HEK293 (cell line): Measurements from ENCODE around the gene CHRM4.
A peak's percentile ranks its signal among the peaks of the same experiment; 100 is the strongest.

Source experiments
- CTCF ChIA-PET: fragments of 350-600 bp; formaldehyde crosslinking; extraction: SDS; loops from one replicate; lab custom pipeline; 2021; ENCODE audit warnings: antibody characterized with exemption; lab: Yijun Ruan, JAX
- POLR2A ChIA-PET: fragments of 300-600 bp; formaldehyde crosslinking; extraction: SDS; loops from one replicate; lab custom pipeline; 2020; ENCODE audit warnings: antibody characterized with exemption, inconsistent platforms; lab: Yijun Ruan, JAX
- H3K27ac ChIP-seq: fragments of 200-500 bp; sonication (Bioruptor generic); 2 replicates; pipeline ENCODE4 v1.5.1; 2014; ENCODE audit warnings: low read depth, low read length, control low read depth, inconsistent platforms; ENCODE audit errors: extremely low read depth
- H3K36me3 ChIP-seq, 2 experiments: fragments of 200-500 bp in 1 of 2; sonication (Bioruptor generic) in 1 of 2; 1 replicate in 1 of 2; 2 replicates in 1 of 2; pipeline ENCODE4 v1.5.1; 2014 to 2017; ENCODE audit warnings: inconsistent platforms in 2 of 2, low read length in 2 of 2; ENCODE audit not compliant: control insufficient read depth in 2 of 2, insufficient read depth in 1 of 2
- H3K4me1 ChIP-seq: fragments of 200-500 bp; sonication (Bioruptor generic); 2 replicates; pipeline ENCODE4 v1.5.1; 2014; ENCODE audit warnings: mild to moderate bottlenecking, low read length, inconsistent platforms; ENCODE audit not compliant: control insufficient read depth, insufficient read depth
- H3K4me3 ChIP-seq: 2 replicates; pipeline ENCODE4 v1.5.1; 2011; ENCODE audit warnings: low read depth, mild to moderate bottlenecking, control low read depth, low read length, moderate library complexity
- H3K9me3 ChIP-seq: fragments of 200-500 bp; sonication (Bioruptor generic); 2 replicates; pipeline ENCODE4 v1.5.1; 2014; ENCODE audit warnings: low read depth, low read length, inconsistent platforms; ENCODE audit not compliant: control insufficient read depth, insufficient read depth
- BCL11A ChIP-seq: fragments of 450-650 bp; formaldehyde crosslinking; IDR thresholded peaks from 2 replicates; pipeline ENCODE4 v1.5.1; 2016; ENCODE audit warnings: low read depth, missing biosample characterization, missing genetic modification characterization
- EGR2 ChIP-seq: fragments of 450-650 bp; formaldehyde crosslinking; IDR thresholded peaks from 2 replicates; pipeline ENCODE4 v1.5.1; 2016; ENCODE audit warnings: low read depth, missing biosample characterization, missing genetic modification characterization
- IKZF3 ChIP-seq: fragments of 450-650 bp; IDR thresholded peaks from 2 replicates; pipeline ENCODE4 v1.5.0; 2018; ENCODE audit warnings: missing biosample characterization, mild to moderate bottlenecking, missing genetic modification characterization, moderate library complexity
- KLF1 ChIP-seq: fragments of 450-650 bp; formaldehyde crosslinking; IDR thresholded peaks from 2 replicates; pipeline ENCODE4 v1.5.1; 2016; ENCODE audit warnings: missing biosample characterization, missing genetic modification characterization
- RBAK ChIP-seq: fragments of 450-650 bp; formaldehyde crosslinking; IDR thresholded peaks from 2 replicates; pipeline ENCODE4 v1.5.1; 2016; ENCODE audit warnings: missing biosample characterization, missing genetic modification characterization
- SETDB1 ChIP-seq: IDR thresholded peaks from one replicate; pipeline ENCODE4 v1.6.1; 2017; ENCODE audit warnings: mild to moderate bottlenecking, low read length, moderate library complexity, mixed read lengths; ENCODE audit not compliant: insufficient read length
- SP2 ChIP-seq: fragments of 450-650 bp; formaldehyde crosslinking; IDR thresholded peaks from 2 replicates; pipeline ENCODE4 v1.5.1; 2016; ENCODE audit warnings: missing biosample characterization, missing genetic modification characterization
- TRIM28 ChIP-seq: IDR thresholded peaks from 2 replicates; pipeline ENCODE4 v1.6.1; 2011; ENCODE audit warnings: low read length, control low read depth, borderline replicate concordance
- ZEB2 ChIP-seq: fragments of 450-650 bp; formaldehyde crosslinking; IDR thresholded peaks from 2 replicates; pipeline ENCODE4 v1.5.1; 2016; ENCODE audit warnings: missing biosample characterization, missing genetic modification characterization
- ZFP37 ChIP-seq: fragments of 450-650 bp; formaldehyde crosslinking; IDR thresholded peaks from 2 replicates; pipeline ENCODE4 v1.5.1; 2016; ENCODE audit warnings: missing biosample characterization, missing genetic modification characterization
- ZFP69B ChIP-seq: fragments of 450-650 bp; formaldehyde crosslinking; IDR thresholded peaks from 2 replicates; pipeline ENCODE4 v1.5.1; 2016; ENCODE audit warnings: missing biosample characterization, missing genetic modification characterization
- ZNF140 ChIP-seq: fragments of 450-650 bp; formaldehyde crosslinking; IDR thresholded peaks from 2 replicates; pipeline ENCODE4 v1.5.1; 2016; ENCODE audit warnings: missing biosample characterization, missing genetic modification characterization
- ZNF169 ChIP-seq: fragments of 450-650 bp; formaldehyde crosslinking; IDR thresholded peaks from 2 replicates; pipeline ENCODE4 v1.5.1; 2016; ENCODE audit warnings: missing biosample characterization, missing genetic modification characterization
- ZNF24 ChIP-seq: fragments of 450-650 bp; formaldehyde crosslinking; IDR thresholded peaks from 2 replicates; pipeline ENCODE4 v1.5.1; 2016; ENCODE audit warnings: missing biosample characterization, missing genetic modification characterization
- ZNF311 ChIP-seq: fragments of 450-650 bp; formaldehyde crosslinking; IDR thresholded peaks from 2 replicates; pipeline ENCODE4 v1.5.1; 2017; ENCODE audit warnings: missing biosample characterization, missing genetic modification characterization, borderline replicate concordance
- ZNF341 ChIP-seq: fragments of 450-650 bp; formaldehyde crosslinking; IDR thresholded peaks from 2 replicates; pipeline ENCODE4; 2016; ENCODE audit warnings: low read depth, missing biosample characterization, missing genetic modification characterization
- ZNF394 ChIP-seq: fragments of 450-650 bp; formaldehyde crosslinking; IDR thresholded peaks from 2 replicates; pipeline ENCODE4 v1.5.1; 2016; ENCODE audit warnings: missing biosample characterization, missing genetic modification characterization, mild to moderate bottlenecking, moderate library complexity, borderline replicate concordance
- ZNF423 ChIP-seq: fragments of 450-650 bp; formaldehyde crosslinking; IDR thresholded peaks from 2 replicates; pipeline ENCODE4 v1.5.1; 2016; ENCODE audit warnings: missing biosample characterization, missing genetic modification characterization
- ZNF426 ChIP-seq: fragments of 450-650 bp; formaldehyde crosslinking; IDR thresholded peaks from 2 replicates; pipeline ENCODE4 v1.5.1; 2017; ENCODE audit warnings: missing biosample characterization, missing genetic modification characterization, mild to moderate bottlenecking, inconsistent platforms, moderate library complexity
- ZNF514 ChIP-seq: fragments of 450-650 bp; formaldehyde crosslinking; IDR thresholded peaks from 2 replicates; pipeline ENCODE4 v1.5.1; 2016; ENCODE audit warnings: missing biosample characterization, missing genetic modification characterization
- ZNF548 ChIP-seq: fragments of 450-650 bp; formaldehyde crosslinking; IDR thresholded peaks from 2 replicates; pipeline ENCODE4 v1.5.1; 2016; ENCODE audit warnings: missing biosample characterization, missing genetic modification characterization
- ZNF555 ChIP-seq: fragments of 450-650 bp; formaldehyde crosslinking; conservative IDR thresholded peaks from 2 replicates; pipeline ENCODE4 v1.5.1; 2017; ENCODE audit warnings: missing biosample characterization, mild to moderate bottlenecking, missing genetic modification characterization, inconsistent platforms
- ZNF677 ChIP-seq: fragments of 450-650 bp; IDR thresholded peaks from 2 replicates; pipeline ENCODE4 v1.5.0; 2018; ENCODE audit warnings: missing biosample characterization, mild to moderate bottlenecking, missing genetic modification characterization, moderate library complexity
- ZNF747 ChIP-seq: fragments of 450-650 bp; formaldehyde crosslinking; IDR thresholded peaks from 2 replicates; pipeline ENCODE4 v1.5.1; 2016; ENCODE audit warnings: missing biosample characterization, missing genetic modification characterization
- ZNF768 ChIP-seq: fragments of 450-650 bp; formaldehyde crosslinking; IDR thresholded peaks from 2 replicates; pipeline ENCODE4 v1.5.1; 2018; ENCODE audit warnings: missing biosample characterization, mild to moderate bottlenecking, missing genetic modification characterization
- ZNF837 ChIP-seq: fragments of 450-650 bp; formaldehyde crosslinking; IDR thresholded peaks from 2 replicates; pipeline ENCODE4 v1.5.1; 2016; ENCODE audit warnings: missing biosample characterization, missing genetic modification characterization
- ZSCAN23 ChIP-seq: fragments of 450-650 bp; formaldehyde crosslinking; IDR thresholded peaks from 2 replicates; pipeline ENCODE4 v1.5.1; 2016; ENCODE audit warnings: missing biosample characterization, missing genetic modification characterization
- TF ChIP-seq, protein P1 (sequence below): fragments of 450-650 bp; formaldehyde crosslinking; IDR thresholded peaks from 2 replicates; pipeline ENCODE4 v1.5.1; 2017; ENCODE audit warnings: missing biosample characterization, missing genetic modification characterization
- TF ChIP-seq, protein P2 (sequence below): fragments of 450-650 bp; formaldehyde crosslinking; IDR thresholded peaks from 2 replicates; pipeline ENCODE4 v1.5.1; 2016; ENCODE audit warnings: missing biosample characterization, missing genetic modification characterization
- TF ChIP-seq, protein P3 (sequence below): fragments of 450-650 bp; formaldehyde crosslinking; IDR thresholded peaks from 2 replicates; pipeline ENCODE4 v1.5.1; 2016; ENCODE audit warnings: missing biosample characterization, missing genetic modification characterization
- TF ChIP-seq, protein P4 (sequence below): fragments of 450-650 bp; formaldehyde crosslinking; IDR thresholded peaks from 2 replicates; pipeline ENCODE4; 2016; ENCODE audit warnings: missing biosample characterization, missing genetic modification characterization
- TF ChIP-seq, protein P5 (sequence below): sonication (generic); formaldehyde crosslinking; IDR thresholded peaks from 2 replicates; pipeline ENCODE4 v1.8.1; 2022; ENCODE audit warnings: mild to moderate bottlenecking, moderate library complexity, missing genetic modification reagents

Gene CHRM4

DNA sequence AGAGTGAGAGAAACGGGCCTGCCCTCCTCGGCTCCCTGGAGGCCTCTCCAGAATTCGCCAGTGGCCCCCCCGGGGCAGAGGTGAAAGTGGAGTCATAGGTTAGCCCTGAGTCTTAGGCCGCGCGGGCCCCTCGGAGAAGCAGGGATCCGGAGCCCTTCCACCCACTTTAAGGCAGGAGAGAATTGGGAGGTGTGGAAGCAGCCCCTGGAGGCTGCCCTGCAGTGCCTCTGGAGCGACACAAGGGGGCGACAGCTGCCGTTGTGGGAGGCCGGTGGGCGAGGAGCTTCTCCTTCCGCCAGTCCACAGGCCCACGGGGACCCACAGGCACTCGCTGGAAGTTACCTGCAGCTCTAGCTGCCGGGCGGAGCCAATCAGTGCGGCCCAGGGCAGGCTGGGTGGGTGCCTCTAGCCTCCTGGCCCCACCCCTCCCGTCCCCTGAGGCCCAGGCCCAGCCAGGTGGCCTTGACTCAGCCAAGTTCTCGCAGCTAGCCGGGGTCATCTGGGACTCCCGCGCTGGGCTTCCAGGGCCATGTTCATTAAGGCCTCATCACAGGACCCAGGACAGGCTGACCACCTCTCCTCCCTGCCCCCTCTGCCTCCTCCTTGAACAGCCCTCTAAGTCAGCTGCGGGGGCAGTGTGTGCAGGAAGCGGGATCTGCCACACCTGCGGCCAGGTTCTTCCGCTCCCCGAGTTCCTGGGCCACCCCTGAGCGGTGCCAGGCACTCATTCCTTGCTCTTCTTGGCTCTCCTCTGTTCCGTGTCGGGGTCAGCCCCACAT is 39.3 kb downstream of the CHRM4 start:
- Histone ChIP-seq H3K4me3 (no peak overlapping the region), H3K9me3 (no peaks in the 10 kb centered on the region), H3K4me1 (no peaks in the 10 kb centered on the region; the same call in 1 of the 2 replicates), H3K36me3 (peaks cover 0 to 26% of the 10 kb centered on the region in 2 experiments; a peak in 1 of 3 replicates), H3K27ac (no peak overlapping the region)
- ChIA-PET POLR2A (interaction anchor here (0.5 to 1.1 kb wide), 3 partner anchors 9 to 40 kb away, joined by 3 to 10 read pairs (median 5); partner anchors contain the start of gene CHRM4), CTCF (interaction anchor here (0.6 to 10.0 kb wide), 38 partner anchors 9 to 650 kb away, joined by 3 to 98 read pairs (median 4); partner anchors contain the start of genes CHRM4 and CREB3L1)
- TF ChIP-seq SETDB1 (no peak), ZNF311 (tag by site-specific recombination) (no peak), ZNF837 (no peak), ZSCAN23 (no peak), BCL11A (tag by site-specific recombination) (no peak), ZNF394 (tag by site-specific recombination) (peak; percentile 41; the same call in 1 of the 2 replicates), ZNF426 (no peak), ZNF423 (no peak), TRIM28 (no peak), ZNF24 (tag by site-specific recombination) (no peak), ZFP37 (tag by site-specific recombination) (no peak), SP2 (tag by site-specific recombination) (peak; percentile 22), ZNF747 (no peak), IKZF3 (tag by site-specific recombination) (peak; percentile 30; the same call in 1 of the 2 replicates), ZNF169 (tag by site-specific recombination) (no peak), ZNF514 (tag by site-specific recombination) (no peak), ZNF677 (no peak), ZNF341 (tag by site-specific recombination) (no peak), RBAK (tag by site-specific recombination) (no peak), ZEB2 (tag by site-specific recombination) (no peak), ZNF140 (no peak), ZNF555 (tag by site-specific recombination) (no peak), EGR2 (tag by site-specific recombination) (peak; percentile 74), ZNF548 (tag by site-specific recombination) (no peak), ZFP69B (tag by site-specific recombination) (peak; percentile 60), ZNF768 (no peak), KLF1 (0 out of 2 replicates have a peak, but pooled peaks have one; percentile 22)
- TF ChIP-seq, protein P1, sequence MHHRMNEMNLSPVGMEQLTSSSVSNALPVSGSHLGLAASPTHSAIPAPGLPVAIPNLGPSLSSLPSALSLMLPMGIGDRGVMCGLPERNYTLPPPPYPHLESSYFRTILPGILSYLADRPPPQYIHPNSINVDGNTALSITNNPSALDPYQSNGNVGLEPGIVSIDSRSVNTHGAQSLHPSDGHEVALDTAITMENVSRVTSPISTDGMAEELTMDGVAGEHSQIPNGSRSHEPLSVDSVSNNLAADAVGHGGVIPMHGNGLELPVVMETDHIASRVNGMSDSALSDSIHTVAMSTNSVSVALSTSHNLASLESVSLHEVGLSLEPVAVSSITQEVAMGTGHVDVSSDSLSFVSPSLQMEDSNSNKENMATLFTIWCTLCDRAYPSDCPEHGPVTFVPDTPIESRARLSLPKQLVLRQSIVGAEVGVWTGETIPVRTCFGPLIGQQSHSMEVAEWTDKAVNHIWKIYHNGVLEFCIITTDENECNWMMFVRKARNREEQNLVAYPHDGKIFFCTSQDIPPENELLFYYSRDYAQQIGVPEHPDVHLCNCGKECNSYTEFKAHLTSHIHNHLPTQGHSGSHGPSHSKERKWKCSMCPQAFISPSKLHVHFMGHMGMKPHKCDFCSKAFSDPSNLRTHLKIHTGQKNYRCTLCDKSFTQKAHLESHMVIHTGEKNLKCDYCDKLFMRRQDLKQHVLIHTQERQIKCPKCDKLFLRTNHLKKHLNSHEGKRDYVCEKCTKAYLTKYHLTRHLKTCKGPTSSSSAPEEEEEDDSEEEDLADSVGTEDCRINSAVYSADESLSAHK (tag by site-specific recombination), result no peak
- TF ChIP-seq, protein P2, sequence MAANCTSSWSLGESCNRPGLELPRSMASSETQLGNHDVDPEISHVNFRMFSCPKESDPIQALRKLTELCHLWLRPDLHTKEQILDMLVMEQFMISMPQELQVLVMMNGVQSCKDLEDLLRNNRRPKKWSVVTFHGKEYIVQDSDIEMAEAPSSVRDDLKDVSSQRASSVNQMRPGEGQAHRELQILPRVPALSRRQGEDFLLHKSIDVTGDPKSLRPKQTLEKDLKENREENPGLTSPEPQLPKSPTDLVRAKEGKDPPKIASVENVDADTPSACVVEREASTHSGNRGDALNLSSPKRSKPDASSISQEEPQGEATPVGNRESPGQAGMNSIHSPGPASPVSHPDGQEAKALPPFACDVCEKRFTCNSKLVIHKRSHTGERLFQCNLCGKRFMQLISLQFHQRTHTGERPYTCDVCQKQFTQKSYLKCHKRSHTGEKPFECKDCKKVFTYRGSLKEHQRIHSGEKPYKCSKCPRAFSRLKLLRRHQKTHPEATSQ (tag by site-specific recombination), result no peak
- TF ChIP-seq, protein P3, sequence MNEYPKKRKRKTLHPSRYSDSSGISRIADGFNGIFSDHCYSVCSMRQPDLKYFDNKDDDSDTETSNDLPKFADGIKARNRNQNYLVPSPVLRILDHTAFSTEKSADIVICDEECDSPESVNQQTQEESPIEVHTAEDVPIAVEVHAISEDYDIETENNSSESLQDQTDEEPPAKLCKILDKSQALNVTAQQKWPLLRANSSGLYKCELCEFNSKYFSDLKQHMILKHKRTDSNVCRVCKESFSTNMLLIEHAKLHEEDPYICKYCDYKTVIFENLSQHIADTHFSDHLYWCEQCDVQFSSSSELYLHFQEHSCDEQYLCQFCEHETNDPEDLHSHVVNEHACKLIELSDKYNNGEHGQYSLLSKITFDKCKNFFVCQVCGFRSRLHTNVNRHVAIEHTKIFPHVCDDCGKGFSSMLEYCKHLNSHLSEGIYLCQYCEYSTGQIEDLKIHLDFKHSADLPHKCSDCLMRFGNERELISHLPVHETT (tag by site-specific recombination), result no peak
- TF ChIP-seq, protein P4, sequence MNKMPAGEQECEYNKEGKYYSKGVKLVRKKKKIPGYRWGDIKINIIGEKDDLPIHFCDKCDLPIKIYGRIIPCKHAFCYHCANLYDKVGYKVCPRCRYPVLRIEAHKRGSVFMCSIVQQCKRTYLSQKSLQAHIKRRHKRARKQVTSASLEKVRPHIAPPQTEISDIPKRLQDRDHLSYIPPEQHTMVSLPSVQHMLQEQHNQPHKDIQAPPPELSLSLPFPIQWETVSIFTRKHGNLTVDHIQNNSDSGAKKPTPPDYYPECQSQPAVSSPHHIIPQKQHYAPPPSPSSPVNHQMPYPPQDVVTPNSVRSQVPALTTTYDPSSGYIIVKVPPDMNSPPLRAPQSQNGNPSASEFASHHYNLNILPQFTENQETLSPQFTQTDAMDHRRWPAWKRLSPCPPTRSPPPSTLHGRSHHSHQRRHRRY (tag by site-specific recombination), result no peak
- TF ChIP-seq, protein P5, sequence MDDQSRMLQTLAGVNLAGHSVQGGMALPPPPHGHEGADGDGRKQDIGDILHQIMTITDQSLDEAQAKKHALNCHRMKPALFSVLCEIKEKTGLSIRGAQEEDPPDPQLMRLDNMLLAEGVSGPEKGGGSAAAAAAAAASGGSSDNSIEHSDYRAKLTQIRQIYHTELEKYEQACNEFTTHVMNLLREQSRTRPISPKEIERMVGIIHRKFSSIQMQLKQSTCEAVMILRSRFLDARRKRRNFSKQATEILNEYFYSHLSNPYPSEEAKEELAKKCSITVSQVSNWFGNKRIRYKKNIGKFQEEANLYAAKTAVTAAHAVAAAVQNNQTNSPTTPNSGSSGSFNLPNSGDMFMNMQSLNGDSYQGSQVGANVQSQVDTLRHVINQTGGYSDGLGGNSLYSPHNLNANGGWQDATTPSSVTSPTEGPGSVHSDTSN (CRISPR knock-in tag), result no peak
